Adipose tissue (tissue), 3 donors: ENCODE results near the gene AP5Z1. TPM values are rescaled to one million over a fixed set of nuclear protein-coding genes. Genes with fewer than 3 reads are reported as not detected.

Source experiments
- H3K27ac ChIP-seq: one replicate; pipeline ENCODE4 v1.5.1; 2013; ENCODE audit warnings: low read depth, low read length
- WGBS, 3 donors: extraction: QIAGEN DNeasy Blood & Tissue Kit; methylation state at CpG; one replicate each; pipeline ENCODE4 v1.1.7; 2013; 5-methylcytosine and 5-hydroxymethylcytosine counted together
- polyA plus RNA-seq, 3 donors: library from polyadenylated mRNA; stranded (reverse); fragments of 200-250 nt; gene quantifications; one replicate each; pipeline ENCODE4 v1.2.3, GENCODE V29; 2013
- donor health status: healthy with polysubstance abuse.
- donor health status: Bipolar disorder and iron deficiency.
- donor health status: healthy.

AP5Z1 gene
- polyA plus RNA-seq, 3 donors, result 19.6 to 41.5 (median 35.0) TPM

DNA sequence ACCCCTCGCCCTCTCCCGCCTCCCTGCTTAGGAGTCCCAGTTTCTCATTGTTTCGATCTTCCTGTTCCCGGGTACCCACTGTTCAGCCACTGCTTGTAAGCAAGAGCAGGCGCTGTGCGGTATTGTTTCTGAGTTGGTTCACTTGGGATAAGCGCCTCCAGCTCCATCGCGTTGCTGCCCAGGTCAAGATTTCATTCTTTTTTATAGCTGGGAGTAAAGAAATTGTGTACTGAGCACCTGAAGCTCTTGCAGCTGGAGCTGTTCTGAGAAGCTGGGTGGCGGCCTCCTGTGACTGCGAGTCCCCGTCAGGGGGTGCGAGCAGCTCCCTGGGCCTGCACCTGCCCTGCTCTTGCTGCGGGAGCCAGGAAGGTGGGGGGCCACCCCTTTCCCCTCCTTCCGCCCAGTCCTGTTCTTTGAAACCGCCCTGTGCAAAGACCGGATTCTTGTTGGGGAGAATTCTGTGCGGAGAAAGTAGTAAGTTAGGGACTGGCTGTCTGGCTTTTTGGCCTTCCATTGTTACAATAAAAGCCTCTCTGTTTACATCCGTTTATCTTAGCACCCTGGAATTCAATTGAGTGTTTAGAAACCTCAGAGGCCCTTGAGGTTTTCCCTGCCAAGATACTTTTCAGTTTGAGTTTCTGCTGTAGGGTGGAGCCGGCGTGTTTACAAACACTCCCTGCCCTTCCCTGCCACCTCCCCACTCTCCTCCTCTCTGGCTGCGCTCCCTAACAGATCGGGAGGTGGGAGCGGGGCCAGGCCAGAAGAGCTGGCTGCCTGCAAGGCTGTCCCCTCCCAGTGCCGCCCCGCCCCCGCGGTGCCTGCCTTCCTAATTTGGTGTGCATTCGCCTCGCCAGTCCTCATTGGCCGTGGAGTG, 30.8 kb upstream of the AP5Z1 start:
- 14 to 18% (median 16%) methylated on average over 31 of the region's 31 CpGs for WGBS, 3 donors

DNA sequence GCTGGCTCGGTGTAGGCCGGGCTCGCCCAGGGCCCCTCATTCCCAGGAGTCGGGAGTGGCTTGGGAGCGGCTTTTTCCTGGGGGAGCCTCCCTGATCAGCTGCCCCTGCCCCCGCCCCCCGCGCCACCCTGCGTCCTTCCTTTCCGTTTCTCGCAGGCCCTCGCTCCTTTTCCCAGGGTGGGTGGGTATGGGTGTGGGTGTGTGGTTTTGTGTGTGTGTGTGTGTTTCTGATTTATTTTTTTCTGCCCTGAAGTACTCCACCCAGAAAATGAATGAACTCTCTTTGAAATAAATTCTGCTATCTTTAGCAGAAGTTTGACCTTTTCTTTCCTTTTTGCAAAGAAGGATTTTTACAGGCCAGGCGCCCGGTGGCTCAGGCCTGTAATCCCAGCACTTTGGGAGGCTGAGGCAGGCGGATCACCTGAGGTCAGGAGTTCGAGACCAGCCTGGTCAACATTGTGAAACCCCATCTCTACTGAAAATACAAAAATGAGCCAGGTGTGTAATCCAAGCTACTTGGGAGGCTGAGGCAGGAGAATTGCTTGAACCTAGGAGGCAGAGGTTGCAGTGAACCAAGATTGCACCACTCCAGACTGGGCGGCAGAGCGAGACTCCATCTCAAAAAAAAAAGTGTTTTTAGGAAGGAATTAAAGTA, 30.0 kb upstream of the AP5Z1 start:
- 7 to 13% (median 8%) methylated on average over 18 of the region's 18 CpGs for WGBS, 3 donors
- no peak overlapping the region for H3K27ac ChIP-seq

More for the DNA sequence above, 30.8 kb upstream of the AP5Z1 start:
- no peak overlapping the region for H3K27ac ChIP-seq

DNA sequence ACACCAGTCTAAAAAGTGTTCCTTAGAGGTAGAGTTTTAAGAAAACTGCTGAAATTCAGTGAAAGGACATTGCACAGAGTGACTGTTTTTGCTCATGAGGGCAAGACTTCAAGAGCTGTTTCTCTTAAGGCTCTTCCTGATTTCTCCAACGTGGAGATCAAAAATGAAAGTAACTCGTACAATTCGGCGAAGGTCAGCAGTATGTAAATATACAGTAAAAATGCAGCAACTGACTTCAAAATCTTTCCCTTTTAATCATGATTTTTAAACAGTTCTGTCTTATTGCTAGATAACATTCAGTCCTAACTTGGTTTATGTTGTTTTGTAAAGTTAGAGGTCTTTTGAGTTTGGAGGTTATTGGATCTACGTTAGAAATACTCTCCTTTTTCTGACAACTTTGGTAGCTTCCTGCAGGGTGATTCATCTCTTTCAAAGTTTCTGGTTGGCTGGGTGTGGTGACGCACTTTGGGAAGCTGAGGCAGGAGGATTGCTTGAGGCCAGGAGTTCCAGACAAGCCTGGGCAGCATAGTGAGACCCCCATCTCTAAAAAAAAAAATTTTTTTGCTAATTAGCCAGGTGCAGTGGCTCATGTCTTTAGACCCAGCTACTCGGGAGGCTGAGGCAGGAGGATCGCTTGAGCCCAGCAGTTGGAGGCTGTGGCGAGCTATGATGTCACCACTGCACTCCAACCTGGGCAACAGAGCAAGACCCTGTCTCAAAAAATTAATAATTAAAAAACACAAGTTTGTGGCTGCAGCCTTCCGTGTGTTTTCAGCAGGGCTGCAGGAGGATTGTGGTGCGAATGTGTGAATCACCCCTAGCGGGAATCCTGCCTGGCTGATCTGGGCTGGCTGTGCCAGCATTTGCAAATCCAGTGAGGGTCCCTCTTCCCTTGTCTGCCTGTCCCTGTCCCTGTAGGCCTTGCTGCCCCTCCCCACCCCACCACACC, 29.2 kb upstream of the AP5Z1 start:
- 44 to 53% (median 47%) methylated on average over 12 of the region's 12 CpGs for WGBS, 3 donors
- no peak overlapping the region for H3K27ac ChIP-seq

DNA sequence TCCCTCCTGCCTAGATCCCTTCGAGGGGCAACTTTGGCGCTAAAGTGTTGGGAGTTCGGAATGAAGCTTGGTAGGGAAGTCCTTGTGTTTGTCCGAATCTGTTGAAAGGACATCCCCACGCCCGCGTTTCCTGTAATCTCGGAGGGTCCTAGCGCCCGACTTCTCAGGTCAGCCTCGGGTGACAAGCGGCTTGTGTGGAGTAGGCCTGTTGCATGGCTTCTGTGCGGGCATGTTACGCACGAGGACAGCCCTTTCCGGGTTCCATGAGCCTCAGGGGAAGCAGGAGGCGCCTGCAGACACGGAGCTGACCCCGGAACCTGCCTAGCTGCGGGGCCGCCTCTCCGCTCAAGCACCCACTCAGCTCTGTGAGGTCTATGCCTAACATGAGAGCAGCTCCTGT, 28.4 kb upstream of the AP5Z1 start:
- no peak overlapping the region for H3K27ac ChIP-seq
- WGBS, 3 donors, result 67 to 91% (median 76%) methylated on average over 22 of the region's 22 CpGs

DNA sequence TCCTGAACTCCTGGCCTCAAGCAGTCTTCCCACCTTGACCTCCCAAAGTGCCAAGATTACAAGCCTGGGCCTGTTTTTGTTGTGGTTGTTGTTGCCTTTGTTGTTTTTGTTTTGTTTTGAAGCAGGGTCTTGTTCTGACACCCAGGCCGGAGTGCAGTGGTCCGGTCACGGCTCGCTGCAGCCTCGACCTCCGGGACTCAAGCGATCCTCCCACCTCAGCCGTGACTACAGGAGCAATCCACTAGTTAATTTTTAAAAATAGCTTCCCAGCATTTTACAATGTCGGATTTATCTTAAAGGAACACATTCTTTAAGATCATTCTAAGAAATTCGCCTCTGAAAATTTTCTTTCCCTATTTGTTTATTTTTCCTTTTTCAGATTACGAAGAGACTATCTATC, 27.7 kb upstream of the AP5Z1 start:
- WGBS, 3 donors, result 69 to 77% (median 74%) methylated on average over 11 of the region's 11 CpGs
- no peak overlapping the region for H3K27ac ChIP-seq

DNA sequence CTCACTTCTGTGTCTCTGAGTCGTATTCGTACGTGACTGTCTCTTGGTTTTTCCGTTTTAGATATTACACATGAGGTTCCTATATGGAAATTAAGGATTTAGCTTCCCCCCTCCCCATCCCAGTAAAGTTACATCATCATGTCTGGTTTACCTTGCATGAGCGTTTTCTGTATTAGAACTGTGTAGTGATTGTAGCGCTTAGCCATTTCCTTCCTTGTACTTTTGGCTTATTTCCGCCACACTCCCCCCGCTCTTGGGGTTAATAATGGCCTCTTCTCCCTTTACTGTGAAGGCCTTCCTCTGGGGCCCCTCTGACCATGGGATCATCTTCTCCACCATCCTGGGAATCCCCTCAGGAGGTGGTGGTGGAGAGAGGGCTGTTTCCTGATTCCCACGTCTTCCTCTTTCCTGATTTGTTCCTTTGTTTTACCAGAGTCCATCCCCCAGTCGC, 27.2 kb upstream of the AP5Z1 start:
- 50 to 78% (median 50%) methylated on average over 10 of the region's 10 CpGs for WGBS, 3 donors
- no peak overlapping the region for H3K27ac ChIP-seq

DNA sequence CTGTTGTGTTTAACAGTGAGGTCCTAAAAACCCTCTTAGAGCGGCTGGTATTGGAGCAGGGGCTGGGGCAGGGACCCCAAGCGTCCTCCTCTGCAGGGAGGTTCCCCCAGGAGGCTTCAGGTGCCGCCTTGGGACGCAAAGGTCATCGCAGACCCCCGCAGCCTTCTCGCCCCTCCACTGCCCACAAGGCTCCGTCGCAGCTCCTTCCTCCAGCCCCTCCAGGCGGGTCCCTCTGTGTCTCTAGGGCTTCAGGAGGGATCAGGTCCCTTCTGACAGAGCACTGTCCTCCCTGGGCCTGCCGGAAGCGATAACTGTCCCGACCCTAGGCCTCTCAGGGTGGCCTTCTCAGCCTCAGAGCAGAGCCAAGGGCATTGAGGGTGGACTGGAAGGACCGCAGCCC, 26.1 kb upstream of the AP5Z1 start:
- WGBS, 3 donors, result 93% methylated on average over 14 of the region's 14 CpGs
- H3K27ac ChIP-seq, result no peak overlapping the region

DNA sequence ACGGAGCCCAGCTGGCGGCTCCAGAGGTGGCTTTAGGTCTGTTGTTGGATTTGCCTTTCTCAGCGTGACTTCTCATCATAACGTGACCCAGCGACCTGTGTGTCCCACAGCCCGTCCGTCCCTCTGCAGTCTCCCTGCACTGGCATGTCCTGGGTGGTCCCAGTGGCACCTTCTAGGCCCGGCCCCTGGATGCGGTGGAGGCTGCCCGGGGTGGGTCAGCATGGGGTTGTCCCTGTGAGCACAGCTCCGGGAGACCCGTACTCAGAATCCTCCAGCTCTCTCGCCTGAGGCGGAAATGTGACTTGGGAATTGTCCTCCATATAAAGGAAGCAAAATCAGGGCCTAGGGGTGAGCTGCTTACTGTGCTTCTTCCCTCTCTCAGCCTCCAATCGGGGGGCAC, 25.6 kb upstream of the AP5Z1 start:
- H3K27ac ChIP-seq, result no peak overlapping the region
- 79 to 91% (median 88%) methylated on average over 14 to 15 of the region's 15 CpGs for WGBS, 3 donors

DNA sequence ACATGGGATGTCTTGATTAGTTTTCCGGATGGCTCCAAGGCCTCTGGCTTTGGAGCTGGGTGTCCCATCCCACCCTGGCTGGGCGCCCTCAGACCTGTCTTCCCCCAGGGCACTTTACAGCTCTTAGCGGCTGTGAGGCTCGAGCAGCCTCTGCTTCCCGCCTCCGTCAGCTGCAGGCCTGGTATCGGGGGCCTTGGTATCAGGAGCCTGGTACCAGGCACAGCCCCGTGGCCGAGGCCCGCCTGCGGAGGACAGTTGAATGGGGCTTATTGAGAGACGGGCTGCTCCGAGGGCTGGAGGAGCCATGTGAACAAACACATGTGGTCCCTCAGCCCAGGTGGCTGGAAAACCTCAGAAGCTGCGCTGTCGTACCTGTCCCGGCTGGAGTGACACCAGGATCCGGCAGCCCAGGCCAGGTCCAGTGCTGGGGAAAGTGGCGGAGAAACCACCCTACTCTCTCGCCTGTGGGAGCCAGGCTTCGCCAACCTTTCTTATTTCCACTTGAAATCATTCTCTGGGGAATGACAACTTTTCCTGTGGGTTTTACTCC, 23.9 kb upstream of the AP5Z1 start:
- H3K27ac ChIP-seq, result no peak overlapping the region
- 61 to 96% (median 93%) methylated on average over 20 of the region's 20 CpGs for WGBS, 3 donors

DNA sequence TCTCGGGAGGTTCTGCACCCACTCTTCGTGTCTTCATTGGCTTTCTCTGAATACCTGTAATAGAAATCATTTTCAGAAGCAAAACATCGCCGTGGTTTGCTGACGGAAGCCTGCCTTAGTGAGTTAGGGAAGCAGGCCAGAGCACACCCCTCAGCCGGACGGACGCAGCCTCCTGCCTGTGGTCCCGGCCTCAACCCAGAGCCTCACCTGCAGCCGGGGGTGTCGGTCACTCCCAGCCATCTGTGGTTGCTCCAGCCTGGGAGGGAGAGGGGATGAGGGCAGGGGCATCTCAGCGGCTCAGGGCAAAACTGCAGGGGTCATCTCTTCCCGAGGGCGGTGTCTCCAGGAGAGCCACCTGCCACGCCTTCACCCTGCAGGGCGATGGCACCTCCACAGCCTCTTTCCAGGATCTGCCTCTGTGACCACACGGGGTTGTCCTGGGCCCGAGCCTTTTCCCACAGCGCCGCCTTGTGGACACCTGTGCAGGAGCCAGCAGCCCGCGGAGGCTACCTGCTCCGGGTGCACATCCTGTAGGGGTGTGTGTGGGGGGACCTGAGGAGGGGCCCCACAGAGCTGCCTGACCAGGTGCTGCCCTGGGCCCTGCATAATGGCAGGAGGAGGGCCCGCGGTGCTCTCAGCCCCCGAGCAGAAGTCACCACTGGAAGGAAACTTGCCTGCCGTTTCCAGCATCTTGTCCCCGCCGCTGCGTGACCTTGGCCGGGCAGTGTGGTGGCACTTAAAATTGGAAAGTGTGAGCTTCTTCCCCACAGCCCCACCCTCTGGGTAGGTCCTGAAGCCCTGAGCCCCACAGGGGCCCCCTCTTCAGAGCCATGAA, 21.6 kb upstream of the AP5Z1 start:
- H3K27ac ChIP-seq, result no peak overlapping the region
- 47 to 54% (median 52%) methylated on average over 31 of the region's 31 CpGs for WGBS, 3 donors

DNA sequence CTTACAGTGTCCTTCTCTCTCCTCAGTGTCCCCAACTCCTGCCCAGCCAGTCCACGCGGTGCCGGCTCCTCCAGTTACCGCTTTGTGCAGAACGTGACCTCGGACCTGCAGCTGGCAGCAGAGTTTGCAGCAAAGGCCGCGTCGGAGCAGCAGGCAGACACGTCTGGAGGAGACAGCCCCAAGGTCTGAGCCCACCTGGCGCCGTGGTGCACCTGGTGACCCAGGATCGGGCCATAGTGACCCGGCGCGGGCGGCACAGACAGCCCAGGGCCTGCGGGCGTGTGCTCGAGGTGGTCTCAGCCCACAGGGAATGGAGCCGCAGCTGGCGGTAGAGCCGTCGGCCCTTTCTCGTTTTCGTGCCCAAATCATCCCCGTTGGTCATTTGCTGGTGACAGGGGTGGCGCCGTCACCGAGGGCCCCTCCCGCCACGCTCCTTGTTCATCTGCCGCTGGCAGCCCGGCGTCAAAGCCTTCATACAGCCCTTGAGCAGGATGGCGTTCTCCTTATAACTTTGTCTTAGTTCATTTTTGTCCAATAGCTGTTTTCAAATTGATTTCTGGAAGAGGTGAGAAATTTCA, 20.9 kb upstream of the AP5Z1 start:
- H3K27ac ChIP-seq, result no peak overlapping the region
- WGBS, 3 donors, result 93 to 94% (median 94%) methylated on average over 36 of the region's 36 CpGs

DNA sequence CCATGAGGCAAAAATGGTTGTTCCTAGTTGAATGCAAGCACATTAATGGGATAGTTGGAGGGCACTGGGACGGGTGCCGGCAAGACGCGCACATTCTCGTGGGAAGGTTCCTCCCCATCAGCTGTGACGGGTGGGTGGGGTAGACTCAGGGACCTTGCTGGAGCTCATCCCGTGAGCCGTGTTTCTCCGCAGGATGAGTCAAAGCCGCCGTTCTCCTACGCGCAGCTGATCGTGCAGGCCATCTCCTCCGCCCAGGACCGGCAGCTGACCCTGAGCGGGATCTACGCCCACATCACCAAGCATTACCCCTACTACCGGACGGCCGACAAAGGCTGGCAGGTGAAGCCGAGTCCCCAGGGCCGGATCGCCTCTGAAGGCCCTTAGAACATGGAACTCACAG, 20.4 kb upstream of the AP5Z1 start:
- 91 to 97% (median 95%) methylated on average over 24 of the region's 24 CpGs for WGBS, 3 donors
- no peak overlapping the region for H3K27ac ChIP-seq

DNA sequence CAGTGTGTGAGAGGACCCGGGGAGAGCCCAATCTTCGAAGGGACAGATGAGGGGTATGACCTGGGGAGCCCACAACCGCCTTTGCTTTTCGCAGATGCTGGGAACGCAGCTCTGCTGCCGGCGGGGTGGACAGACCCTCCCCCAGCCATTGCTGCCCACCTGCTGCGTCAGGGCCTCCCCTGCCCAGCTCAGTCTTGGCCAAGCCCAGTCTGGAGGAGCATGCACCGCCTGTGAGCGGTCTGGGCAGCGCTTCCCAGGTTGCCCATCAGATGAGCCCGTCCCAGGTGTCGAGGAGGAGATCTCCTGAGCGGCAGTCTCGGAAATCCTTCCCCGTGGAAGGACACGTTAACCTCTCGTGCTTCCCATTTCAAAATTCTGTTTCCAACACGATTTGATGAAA, 17.3 kb upstream of the AP5Z1 start:
- 93 to 96% (median 96%) methylated on average over 19 of the region's 19 CpGs for WGBS, 3 donors
- H3K27ac ChIP-seq, result no peak overlapping the region

DNA sequence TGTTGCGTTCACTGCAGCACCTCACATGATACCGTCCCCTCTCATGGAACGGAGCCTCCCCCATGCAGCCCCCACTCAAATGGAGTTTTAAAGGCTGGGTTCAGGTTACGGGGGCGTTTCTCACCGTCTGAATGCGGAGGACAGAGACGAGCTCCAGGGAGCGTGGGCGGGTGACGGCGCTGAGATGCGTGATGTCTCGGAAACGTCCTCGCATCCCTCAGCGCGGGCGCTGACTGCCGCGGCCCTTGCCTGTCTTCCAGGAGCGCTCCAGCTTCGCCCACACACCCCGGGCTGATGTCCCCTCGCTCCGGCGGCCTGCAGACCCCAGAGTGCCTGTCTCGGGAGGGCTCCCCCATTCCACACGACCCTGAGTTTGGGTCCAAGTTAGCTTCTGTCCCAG, 16.6 kb upstream of the AP5Z1 start:
- WGBS, 3 donors, result 92 to 96% (median 94%) methylated on average over 29 of the region's 29 CpGs

DNA sequence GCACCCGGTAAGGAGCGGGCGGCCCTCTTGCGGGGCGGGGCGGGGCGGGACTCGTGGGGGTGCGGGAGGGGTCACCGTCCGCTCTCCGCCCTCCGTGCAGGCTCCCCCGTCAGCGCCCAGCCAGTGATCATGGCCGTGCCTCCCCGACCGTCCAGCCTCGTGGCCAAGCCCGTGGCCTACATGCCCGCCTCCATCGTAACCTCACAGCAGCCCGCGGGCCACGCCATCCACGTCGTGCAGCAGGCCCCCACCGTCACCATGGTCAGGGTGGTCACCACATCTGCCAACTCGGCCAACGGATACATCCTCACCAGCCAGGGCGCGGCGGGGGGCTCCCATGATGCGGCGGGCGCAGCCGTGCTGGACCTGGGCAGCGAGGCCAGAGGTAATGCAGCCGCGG, 16.2 kb upstream of the AP5Z1 start:
- H3K27ac ChIP-seq, result no peak overlapping the region
- WGBS, 3 donors, result 97 to 98% (median 97%) methylated on average over 27 to 40 of the region's 40 CpGs

More for the DNA sequence above, 16.6 kb upstream of the AP5Z1 start:
- H3K27ac ChIP-seq, result no peak overlapping the region

DNA sequence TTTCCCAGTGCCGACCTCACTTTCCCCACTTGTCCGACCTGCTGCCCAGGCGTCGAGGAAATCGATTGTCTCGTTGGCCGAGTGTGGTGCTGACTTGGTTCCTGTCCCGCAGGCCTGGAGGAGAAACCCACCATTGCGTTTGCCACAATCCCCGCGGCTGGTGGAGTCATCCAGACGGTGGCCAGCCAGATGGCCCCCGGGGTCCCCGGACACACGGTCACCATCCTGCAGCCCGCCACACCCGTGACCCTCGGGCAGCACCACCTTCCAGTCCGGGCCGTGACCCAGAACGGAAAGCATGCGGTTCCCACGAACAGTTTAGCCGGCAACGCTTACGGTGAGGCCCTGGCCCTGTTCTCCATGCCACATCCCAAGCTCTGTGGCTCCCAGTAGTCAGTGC, 14.5 kb upstream of the AP5Z1 start:
- H3K27ac ChIP-seq, result no peak overlapping the region
- 95 to 96% (median 96%) methylated on average over 26 of the region's 26 CpGs for WGBS, 3 donors
